GM21723 (cell line): Measurements from ENCODE around the gene COX10.
"Not testable (repeated sequence)": the region's sequence is repeated elsewhere in the genome, so short reads cannot be mapped to it uniquely, and the experiment has no call there.

ENCODE experiments used
- ATAC-seq: cut with Tn5 transposase; IDR thresholded peaks from one replicate; pipeline ENCODE4 v1.9.1; 2021; ENCODE audit warnings: mild to moderate bottlenecking, moderate library complexity; ENCODE audit not compliant: unreplicated experiment

Gene COX10

DNA sequence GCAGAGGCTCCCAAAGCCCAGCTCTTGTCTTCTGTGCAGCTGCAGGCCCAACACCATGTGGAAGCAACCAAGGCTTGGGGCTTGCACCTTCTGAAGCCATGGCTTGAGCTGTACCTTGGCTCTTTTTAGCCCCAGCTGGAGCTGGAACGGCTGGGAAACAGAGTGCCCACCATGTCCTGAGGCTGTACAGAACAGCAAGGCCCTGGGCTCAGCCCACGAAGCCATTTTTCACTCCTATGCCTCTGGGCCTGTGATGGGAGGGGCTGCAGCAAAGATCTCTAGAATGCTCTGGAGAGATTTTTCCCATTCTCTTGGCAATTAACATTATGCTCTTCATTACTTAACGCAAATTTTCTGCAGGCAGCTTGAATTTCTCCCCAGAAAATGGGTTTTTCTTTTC, 99.3 kb downstream of the COX10 start:
- no peak for ATAC-seq

DNA sequence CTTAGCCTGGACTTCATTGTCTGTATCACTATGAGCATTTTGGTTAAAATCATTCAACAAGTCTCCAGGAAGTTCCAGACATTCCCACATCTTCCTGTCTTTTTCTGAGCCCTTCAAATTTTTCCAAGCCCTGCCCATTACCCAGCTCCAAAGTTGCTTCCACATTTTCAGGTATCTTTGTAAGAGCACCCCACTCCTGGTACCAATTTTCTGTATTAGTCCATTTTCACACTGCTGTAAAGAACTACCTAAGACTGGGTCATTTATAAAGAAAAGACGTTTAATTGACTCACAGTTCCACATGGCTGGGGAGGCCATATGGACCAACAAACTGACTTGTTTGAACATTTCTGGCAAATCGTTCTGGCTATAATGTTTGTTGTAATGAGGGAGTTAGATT, 100.0 kb downstream of the COX10 start:
- no peak for ATAC-seq

- ATAC-seq = no peak
These were observed 100.6 kb downstream of the COX10 start for GRCh38 chr17:14169901-14170300.

DNA sequence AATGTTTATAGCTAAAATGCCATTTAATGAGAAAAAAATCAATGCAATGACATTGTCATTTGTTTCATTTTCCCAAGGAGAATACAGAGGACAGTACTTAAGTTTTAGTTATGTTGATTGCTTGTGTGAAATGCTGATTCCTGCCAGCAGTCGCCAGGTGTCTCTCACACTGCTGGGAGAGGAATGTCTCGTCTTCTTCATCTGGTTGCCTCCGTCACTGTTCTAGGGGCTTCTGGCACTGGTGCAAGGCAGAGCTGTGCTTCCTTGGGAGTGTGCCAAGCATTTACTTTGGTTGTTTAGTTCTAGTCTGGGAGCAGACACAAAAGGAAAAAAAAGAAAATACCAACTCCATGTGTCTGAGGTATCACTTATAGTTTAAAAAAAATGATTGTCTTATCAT, 107.7 kb downstream of the COX10 start:
- ATAC-seq = not testable (repeated sequence)

GRCh38 chr17:14177801-14178200, 108.5 kb downstream of the COX10 start:
- ATAC-seq = not testable (repeated sequence)

DNA sequence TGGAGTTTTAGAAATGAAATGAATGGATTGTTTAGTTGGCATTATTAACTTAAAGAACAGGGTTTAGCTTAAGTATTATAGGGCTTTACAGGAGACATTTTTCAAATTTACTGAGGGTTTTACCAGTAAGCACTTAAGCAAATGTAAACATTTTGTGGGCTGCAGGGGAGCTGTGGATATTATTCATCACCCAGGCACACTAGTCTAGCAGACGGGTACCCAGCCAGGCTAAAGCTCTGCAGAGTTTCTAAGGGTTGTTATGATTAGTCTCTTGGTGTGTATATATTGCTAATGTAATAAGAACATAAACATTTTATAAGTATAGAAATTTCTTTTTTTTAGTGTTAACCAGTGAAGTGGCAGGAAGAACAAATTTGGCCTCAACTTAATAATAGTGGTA, 110.6 kb downstream of the COX10 start:
- ATAC-seq = not testable (repeated sequence)

DNA sequence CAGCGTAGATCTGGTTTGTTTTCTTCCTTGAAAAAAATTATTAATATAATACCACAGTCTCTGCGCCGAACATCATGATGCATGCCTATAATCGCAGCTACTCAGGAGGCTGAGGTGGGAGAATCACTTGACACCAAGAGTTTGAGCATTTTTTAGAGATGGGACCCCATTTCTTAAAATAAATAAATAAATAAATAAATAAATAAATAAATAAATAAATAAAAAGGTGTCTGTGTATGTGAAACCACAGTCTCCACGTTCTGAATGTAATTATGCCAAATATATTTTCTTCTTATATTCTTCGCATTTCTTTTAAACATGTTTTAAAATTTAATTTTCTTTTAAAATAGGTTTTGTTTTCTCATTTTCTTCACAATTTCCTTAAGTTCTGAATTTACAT, 112.8 kb downstream of the COX10 start:
- not testable (repeated sequence) for ATAC-seq

DNA sequence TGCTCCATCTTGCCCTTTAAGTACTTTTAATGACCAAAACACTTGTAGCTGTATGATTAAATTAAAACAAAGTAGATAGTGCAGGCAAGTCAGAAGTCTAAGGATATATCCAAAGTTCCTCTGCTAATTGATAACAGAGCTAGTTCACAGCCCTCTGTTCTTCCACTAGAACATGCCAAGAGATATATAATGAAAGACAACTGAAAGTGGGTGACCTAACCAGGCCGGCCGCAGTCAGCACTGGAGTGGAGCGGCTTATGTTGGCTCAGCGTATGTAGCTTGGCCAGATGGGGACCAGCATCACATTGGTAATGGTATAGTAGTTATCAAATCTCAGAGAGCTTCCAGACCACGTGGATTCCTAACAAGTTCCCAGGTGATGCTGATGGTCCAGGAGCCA, 115.2 kb downstream of the COX10 start:
- not testable (repeated sequence) for ATAC-seq

- not testable (repeated sequence) for ATAC-seq
These were observed 117.1 kb downstream of the COX10 start for GRCh38 chr17:14186443-14186842.

- ATAC-seq = not testable (repeated sequence)
These were observed 121.5 kb downstream of the COX10 start for GRCh38 chr17:14190774-14191173.

GRCh38 chr17:14191469-14191868, 122.2 kb downstream of the COX10 start:
- not testable (repeated sequence) for ATAC-seq

GRCh38 chr17:14192039-14192438, 122.7 kb downstream of the COX10 start:
- ATAC-seq = not testable (repeated sequence)

DNA sequence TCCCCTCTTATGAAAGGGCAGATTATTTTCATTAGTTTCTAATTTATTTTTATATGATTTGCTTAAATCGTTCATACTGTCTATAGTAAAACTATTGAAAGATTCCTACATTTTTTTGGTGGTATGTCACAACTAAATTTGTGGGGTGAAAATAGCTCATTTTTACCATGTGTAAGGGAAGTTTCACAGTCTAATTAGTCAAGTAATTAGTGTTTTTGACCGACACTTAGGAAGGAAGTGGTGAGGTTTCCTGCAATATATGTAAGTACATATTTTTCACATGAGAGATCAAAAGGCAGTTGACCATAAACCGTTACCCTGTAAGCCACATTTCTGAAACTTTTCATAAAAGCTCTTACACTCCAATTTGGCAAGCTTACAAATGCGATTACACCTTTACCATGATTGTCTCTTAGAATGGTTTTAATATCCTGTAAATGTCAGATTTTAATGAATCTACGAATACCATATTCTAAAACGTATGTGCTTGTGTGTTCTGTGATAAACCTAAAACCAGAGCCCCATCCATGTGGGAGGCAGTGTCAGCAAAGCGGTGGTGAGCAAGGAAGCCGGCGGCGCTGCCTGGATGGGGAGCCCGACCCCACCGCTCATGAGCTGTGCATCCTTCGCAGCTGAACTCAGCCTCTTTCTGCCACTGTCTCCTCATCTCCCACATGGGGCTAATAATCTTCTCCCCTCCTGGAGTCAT, 123.5 kb downstream of the COX10 start:
- not testable (repeated sequence) for ATAC-seq

GRCh38 chr17:14196377-14196997, 127.2 kb downstream of the COX10 start:
- no peak for ATAC-seq

GRCh38 chr17:14197057-14197456, 127.8 kb downstream of the COX10 start:
- ATAC-seq = no peak

GRCh38 chr17:14197586-14197985, 128.3 kb downstream of the COX10 start:
- no peak for ATAC-seq

GRCh38 chr17:14198013-14198412, 128.7 kb downstream of the COX10 start:
- ATAC-seq = no peak

DNA sequence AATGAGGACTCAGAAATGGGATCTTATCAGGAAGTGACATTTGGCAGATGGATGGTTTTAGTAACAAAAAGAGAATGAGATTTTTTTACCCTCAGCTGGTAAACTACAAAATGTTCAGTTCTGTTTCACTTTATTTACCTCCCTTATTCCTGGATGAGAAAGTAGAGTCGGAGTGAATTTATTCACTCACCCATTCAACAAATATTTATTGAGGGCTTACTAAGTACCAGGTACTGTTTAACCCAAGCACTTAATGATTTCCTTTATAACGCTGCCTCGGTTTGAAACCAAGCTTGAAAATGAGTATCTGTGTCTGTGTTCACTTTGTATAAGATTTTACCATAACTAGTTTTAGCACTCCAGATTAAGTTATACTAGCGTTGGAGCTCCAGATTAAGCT, 129.3 kb downstream of the COX10 start:
- no peak for ATAC-seq

- ATAC-seq = no peak
These were observed 130.3 kb downstream of the COX10 start for GRCh38 chr17:14199601-14200000.

DNA sequence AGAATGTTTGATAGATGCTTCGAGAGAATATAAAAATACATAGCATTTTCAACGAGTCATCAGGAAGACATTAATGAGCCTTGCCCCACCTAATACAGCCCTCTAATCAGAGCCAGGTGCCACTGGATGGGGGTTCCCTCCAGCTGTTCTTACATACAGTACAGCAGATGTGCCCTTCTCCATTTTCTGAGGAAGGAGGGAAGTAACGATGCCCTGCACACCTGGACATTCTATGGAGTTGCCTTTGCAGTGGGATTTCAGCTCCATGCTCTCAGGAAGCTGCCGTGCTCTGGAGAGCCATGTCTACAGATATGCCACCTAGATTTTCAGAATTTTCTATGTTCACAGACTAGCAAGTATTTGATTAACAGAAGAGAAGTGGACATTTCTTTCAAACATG, 131.1 kb downstream of the COX10 start:
- no peak for ATAC-seq

DNA sequence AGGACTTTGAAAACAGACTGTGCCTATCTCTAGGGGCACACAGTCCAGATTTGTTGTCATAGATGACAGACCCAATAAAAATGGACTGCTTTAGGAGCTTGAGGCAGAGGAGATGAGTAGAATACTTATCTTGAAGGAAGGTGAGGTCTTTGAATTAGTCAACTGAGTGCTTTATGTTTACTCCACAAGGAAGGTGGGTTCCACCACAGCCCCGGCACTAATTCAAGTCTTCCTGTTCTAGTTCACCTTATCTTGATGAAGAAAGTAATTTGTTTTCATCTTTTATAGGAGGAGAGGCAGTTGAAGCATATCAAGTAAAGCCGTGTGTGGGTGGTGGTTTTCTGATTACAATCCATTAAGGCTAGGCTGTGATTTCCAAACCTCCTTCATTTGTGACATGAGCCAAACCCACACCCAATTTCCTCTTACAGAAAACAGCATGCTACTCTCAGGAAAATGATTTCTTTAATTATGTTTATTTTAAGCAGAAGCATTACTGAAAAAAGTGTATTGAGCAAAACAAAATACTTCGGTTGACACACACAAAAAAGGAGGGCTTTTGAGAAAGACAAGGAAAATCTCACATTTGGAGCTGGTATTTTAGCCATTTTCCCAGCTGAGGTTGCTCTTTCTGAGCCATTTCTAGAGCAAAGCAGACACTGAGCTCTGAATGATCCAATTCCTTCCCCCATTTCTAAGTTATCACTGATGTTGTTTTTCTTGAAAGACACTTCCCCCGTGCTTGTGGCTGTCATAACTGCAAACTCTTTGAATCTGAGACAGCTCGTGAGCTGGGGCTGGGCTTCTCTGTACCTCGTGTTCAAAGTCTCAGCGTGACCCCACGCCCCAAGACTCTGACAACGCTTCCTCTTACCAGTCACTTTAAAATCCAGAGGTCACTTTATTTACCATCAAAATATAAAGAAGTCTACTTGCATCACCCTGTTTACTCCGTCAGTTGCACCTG, 132.0 kb downstream of the COX10 start:
- no peak for ATAC-seq
